HepG2 (cell line): Measurements from ENCODE around the gene DOK4. TPM values are rescaled to one million over a fixed set of nuclear protein-coding genes. Genes with fewer than 3 reads are reported as not detected.

Experiments used
- ATF7 ChIP-seq, 2 experiments: fragments of 450-650 bp in 1 of 2; sonication (generic) in 1 of 2; formaldehyde crosslinking in 1 of 2; IDR thresholded peaks; 2 replicates each; pipeline versions ENCODE4 v1.4.0 to v1.6.1; 2016 to 2020; ENCODE audit warnings: antibody characterized with exemption in 1 of 2, mild to moderate bottlenecking in 1 of 2, missing genetic modification reagents in 1 of 2
- BORCS8-MEF2B ChIP-seq: sonication (generic); formaldehyde crosslinking; IDR thresholded peaks from 2 replicates; pipeline ENCODE4 v1.8.0; 2022; ENCODE audit warnings: mild to moderate bottlenecking, missing genetic modification reagents
- BRF2 ChIP-seq: sonication (generic); formaldehyde crosslinking; IDR thresholded peaks from 2 replicates; pipeline ENCODE4 v1.8.1; 2022; ENCODE audit warnings: mild to moderate bottlenecking, missing genetic modification reagents
- CTCF ChIP-seq: sonication (generic); formaldehyde crosslinking; IDR thresholded peaks from 2 replicates; pipeline ENCODE4 v1.5.0; 2020; ENCODE audit warnings: mild to moderate bottlenecking, missing genetic modification reagents, moderate library complexity
- HMGXB3 ChIP-seq: sonication (generic); formaldehyde crosslinking; IDR thresholded peaks from 2 replicates; pipeline ENCODE4 v1.4.0; 2020; ENCODE audit warnings: missing genetic modification reagents, borderline replicate concordance
- IKZF4 ChIP-seq: sonication (generic); formaldehyde crosslinking; IDR thresholded peaks from 2 replicates; pipeline ENCODE4 v1.5.1; 2020; ENCODE audit warnings: borderline replicate concordance, mild to moderate bottlenecking, low read depth, missing genetic modification reagents; ENCODE audit errors: not compliant biosample characterization
- JDP2 ChIP-seq: sonication (generic); formaldehyde crosslinking; IDR thresholded peaks from 2 replicates; pipeline ENCODE4 v1.8.1; 2022; ENCODE audit warnings: missing genetic modification reagents, borderline replicate concordance
- KAT8 ChIP-seq: IDR thresholded peaks from 2 replicates; pipeline ENCODE4 v1.6.1; 2016; ENCODE audit warnings: missing genetic modification reagents, missing compliant biosample characterization
- MAF1 ChIP-seq: sonication (generic); formaldehyde crosslinking; IDR thresholded peaks from 2 replicates; pipeline ENCODE4 v1.5.0; 2020; ENCODE audit warnings: missing genetic modification reagents, borderline replicate concordance
- MAX ChIP-seq: IDR thresholded peaks from 2 replicates; pipeline ENCODE4 v1.6.1; 2012; ENCODE audit warnings: inconsistent platforms
- MYC ChIP-seq: sonication (generic); formaldehyde crosslinking; IDR thresholded peaks from 2 replicates; pipeline ENCODE4 v1.9.0; 2021; ENCODE audit warnings: missing genetic modification reagents, borderline replicate concordance
- RBFOX2 ChIP-seq: fragments of 200-400 bp; formaldehyde crosslinking; IDR thresholded peaks from 2 replicates; pipeline ENCODE4 v1.6.1; 2017; ENCODE audit warnings: low read depth, mild to moderate bottlenecking, low read length
- RERE ChIP-seq: IDR thresholded peaks from 2 replicates; pipeline ENCODE4 v1.6.1; 2016; ENCODE audit warnings: low read depth, missing genetic modification reagents, missing compliant biosample characterization
- RFX3 ChIP-seq: IDR thresholded peaks from 2 replicates; pipeline ENCODE4 v1.6.1; 2016; ENCODE audit warnings: missing biosample characterization, missing genetic modification reagents
- SMAD9 ChIP-seq: sonication (generic); formaldehyde crosslinking; IDR thresholded peaks from 2 replicates; pipeline ENCODE4 v1.5.1; 2020; ENCODE audit warnings: mild to moderate bottlenecking, missing genetic modification reagents
- ZNF816 ChIP-seq: sonication (generic); formaldehyde crosslinking; IDR thresholded peaks from 2 replicates; pipeline ENCODE4 v1.8.0; 2022; ENCODE audit warnings: missing genetic modification reagents, mild to moderate bottlenecking, borderline replicate concordance
- ZSCAN25 ChIP-seq: sonication (generic); formaldehyde crosslinking; IDR thresholded peaks from 2 replicates; pipeline ENCODE4 v1.8.0; 2022; ENCODE audit warnings: mild to moderate bottlenecking, missing genetic modification reagents
- polyA plus RNA-seq, 8 experiments: library from polyadenylated mRNA; depleted of rRNA in 3 of 8; stranded (reverse) in 7 of 8; unstranded in 1 of 8; fragments of >200 nt; fragmentation: Illumina TruSeq in 4 of 8; extraction: Trizol in 4 of 8; gene quantifications; 2 replicates each; pipeline versions ENCODE4 v1.2.1 to v1.2.3, GENCODE V29; 2011 to 2016; ENCODE audit warnings: low read depth in 4 of 8, missing spikeins in 1 of 8, mixed read lengths in 1 of 8; ENCODE audit not compliant: insufficient read depth in 1 of 8
- total RNA-seq, 5 experiments: library from RNA; depleted of rRNA; stranded (reverse); fragments of >200 nt; fragmentation: Illumina TruSeq; extraction: Trizol; gene quantifications; 2 replicates each; pipeline ENCODE4 v1.2.3, GENCODE V29; 2016; ENCODE audit warnings: low read depth in 1 of 5

Gene DOK4
- total and polyA plus RNA-seq, 2 of the 13 experiments (the other 11 are each of a cell fraction or from before 2014, with no cell fraction given) = 52.7 to 70.0 TPM

- peak; percentile 28; the same call in 1 of the 2 replicates for TF ChIP-seq MAX
- TF ChIP-seq IKZF4 = no peak
- TF ChIP-seq KAT8 (CRISPR knock-in tag) = no peak
- no peak for TF ChIP-seq ZNF816 (CRISPR knock-in tag)
- no peak for TF ChIP-seq RFX3 (CRISPR knock-in tag)
- peak; percentile 42; the same call in 1 of the 2 replicates for TF ChIP-seq MYC
- no peak for TF ChIP-seq JDP2
- peak; percentile 62 for TF ChIP-seq CTCF (CRISPR knock-in tag)
- TF ChIP-seq ZSCAN25 (CRISPR knock-in tag) = no peak
- no peak for TF ChIP-seq HMGXB3
- TF ChIP-seq SMAD9 (CRISPR knock-in tag) = no peak
- no peak for TF ChIP-seq RERE (CRISPR knock-in tag)
- no peak for TF ChIP-seq MAF1 (CRISPR knock-in tag)
- no peak for TF ChIP-seq BRF2 (CRISPR knock-in tag)
- TF ChIP-seq BORCS8-MEF2B (CRISPR knock-in tag) = no peak
- no peak for TF ChIP-seq RBFOX2
- TF ChIP-seq ATF7 (IDR thresholded peaks at IDR 0.05) = no peak
- no peak for TF ChIP-seq ATF7 (CRISPR knock-in tag; IDR thresholded peaks at IDR 0.05)
Observed at GRCh38 chr16:57518520-57518919, 32.2 kb upstream of the DOK4 start (continued).
